HG02885 (cell line): Measurements from ENCODE around the gene OCRL.

ENCODE experiments used
- ATAC-seq: cut with Tn5 transposase; IDR thresholded peaks from one replicate; pipeline ENCODE4 v1.9.1; 2021; ENCODE audit warnings: mild to moderate bottlenecking; ENCODE audit not compliant: unreplicated experiment, poor library complexity

The OCRL gene

DNA sequence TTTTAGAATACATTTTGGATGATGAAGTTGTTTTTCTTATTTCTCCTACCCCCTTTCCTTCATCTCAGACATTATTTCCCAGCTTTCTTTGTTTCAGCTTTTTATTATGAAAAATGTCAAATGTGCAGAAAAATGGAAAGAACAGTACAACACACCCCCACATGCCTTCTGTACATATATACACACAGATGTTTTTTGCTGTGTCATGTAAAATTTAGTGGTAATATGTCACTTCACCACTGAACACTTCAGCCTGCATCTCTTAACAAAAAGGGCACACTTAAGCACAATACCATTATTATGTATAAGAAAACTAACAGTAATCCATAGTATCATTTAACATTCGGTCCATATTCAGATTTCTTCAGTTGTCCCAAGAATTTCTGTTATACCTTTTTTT, 37.8 kb downstream of the OCRL start:
- no peak for ATAC-seq

DNA sequence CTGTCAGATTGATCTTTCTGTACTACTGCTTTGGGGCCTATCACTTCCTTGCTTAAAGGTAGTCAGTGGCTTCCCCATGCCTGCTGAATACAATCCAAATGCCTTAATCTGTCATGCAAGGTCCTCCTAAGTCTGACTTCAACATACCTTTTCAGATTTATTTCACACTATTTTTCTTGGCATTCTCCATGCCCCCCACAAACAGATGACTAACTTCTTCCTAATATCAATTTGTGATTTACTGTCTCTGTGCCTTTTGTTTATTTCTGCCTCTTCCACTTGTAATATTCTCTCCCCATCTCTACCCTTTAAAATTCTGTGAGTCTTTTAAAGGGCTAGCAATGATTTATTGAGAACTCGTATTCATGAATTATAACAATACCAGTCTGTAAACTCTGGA, 41.8 kb downstream of the OCRL start:
- no peak for ATAC-seq

DNA sequence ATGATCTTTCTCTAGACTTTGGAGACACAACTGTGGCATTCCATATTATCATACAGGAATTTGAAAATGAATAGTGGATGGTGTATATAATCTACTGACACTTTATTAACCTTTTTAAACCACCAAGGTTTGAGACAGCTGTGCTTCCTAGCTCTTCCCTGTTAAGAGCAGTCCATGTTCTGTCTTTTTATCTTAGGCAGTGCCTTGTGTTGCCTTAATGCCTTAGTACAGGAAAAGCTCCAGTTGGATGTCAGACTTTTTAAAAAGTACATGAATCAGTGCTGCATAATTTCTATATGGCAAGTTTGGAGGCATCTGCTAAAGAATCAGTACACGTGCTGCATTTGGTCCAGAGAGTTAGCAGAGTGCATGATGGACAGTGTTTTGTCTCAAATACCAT, 45.1 kb downstream of the OCRL start:
- ATAC-seq: no peak

DNA sequence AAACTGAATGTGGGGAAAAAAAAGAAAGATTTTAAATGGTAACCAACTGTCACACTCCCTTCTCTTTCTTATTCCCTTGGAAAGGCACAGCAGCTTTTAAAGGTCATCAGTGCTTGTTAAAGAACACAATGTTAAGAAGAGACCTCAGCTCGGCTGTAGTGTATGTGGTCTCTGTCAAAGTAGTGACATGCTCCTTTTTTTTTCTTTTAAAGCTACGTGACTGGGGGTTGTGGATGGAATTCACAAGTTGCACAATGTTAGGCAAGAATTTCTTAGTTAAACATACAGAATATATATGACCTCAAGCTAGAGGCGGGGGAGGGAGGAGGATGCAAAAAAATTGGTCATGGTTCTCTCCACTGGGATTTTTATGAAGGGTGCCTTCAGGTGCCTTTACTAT, 45.6 kb downstream of the OCRL start:
- ATAC-seq: no peak

DNA sequence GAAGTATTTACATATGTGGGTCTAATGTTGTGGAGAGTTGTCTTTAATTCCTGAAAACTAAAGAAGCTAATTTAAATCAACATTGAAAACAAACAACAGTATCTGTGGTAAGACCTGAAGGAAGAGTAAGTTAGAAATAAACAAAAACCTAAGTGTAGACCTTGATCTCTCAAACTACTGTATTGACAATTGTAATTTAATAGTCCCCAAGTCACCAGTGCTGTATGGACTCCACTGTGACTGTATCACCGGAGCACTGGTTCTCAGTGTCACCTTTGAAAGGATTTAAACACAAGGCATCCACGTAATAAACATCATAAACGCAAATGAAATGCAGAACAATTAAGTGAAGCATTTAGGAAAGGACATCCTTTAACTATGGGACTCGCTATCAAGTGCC, 46.4 kb downstream of the OCRL start:
- ATAC-seq: no peak

DNA sequence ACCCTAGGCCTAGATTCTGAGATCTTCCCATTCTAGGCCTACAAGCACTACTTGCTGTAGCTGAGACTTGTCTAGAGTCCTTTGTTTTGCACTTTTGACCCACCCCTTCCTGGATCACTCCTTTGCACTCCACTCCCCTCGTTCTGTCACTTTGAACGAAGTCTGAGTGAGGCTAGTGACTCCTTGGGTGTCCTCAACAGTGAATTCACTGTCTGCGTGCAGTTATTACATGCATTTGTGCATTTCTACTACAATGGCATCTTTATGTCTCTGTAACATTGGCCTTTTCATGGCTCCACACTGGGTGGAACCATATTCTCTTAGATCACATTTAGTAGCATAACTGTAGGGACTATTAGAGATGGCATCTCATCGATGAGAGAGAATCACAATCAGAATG, 50.5 kb downstream of the OCRL start:
- ATAC-seq: no peak

DNA sequence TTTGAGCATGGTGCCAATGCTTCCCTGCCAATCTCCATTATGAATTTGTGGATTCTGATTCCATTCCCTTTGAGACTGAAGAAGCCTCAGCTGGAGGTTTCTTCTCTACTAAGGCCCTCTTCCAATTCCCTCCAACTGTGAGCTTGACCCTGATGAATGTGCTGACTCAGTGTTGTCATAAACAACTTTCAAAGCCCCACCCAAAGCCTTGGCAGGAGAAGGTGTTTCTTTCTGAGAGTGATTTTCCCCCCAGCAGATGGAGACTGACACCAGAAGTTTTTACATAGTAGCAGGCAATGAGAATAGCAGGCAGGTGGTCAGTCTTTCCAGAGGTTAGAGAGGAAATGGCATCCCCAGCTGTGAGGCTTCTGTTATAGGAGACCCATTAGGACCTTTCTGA, 53.1 kb downstream of the OCRL start:
- ATAC-seq: no peak

DNA sequence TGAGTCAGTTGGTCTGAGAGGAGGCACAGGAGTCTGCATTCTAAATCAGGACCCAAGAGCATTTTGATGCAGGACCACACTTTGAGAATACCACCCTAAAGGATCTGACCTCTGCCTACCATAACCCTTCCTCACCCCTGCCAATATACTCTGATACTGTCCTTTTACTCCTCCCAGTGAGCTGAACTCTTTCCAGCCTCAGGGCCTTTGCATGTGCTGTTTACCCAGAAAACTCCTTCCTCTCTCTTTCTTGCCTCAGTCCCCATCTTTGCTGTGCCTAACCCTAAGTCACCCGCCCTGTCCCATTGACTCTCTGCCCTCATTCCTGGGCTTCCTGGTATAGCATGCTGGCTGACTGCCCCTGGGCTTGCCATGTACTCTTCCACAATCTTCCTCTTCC, 54.7 kb downstream of the OCRL start:
- no peak for ATAC-seq

DNA sequence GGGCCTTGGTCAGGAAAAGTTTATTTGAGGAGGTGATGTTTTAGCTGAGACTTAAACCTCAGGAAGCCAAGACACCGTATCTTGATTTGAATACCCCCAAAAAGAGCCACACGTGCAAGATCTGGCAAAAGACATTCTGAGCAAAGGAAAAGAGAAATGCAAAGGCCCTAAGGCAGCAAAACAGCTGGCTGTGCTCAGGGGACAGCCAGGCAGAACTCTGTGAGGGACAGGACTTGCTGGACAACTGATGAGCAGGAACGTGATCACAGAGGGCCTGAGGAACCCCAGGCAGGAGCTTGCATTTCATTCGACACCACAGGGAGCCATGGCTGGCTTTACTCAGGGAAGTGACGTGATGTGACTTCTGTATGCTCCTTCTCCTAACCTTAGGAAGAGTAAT, 56.0 kb downstream of the OCRL start:
- ATAC-seq: no peak

DNA sequence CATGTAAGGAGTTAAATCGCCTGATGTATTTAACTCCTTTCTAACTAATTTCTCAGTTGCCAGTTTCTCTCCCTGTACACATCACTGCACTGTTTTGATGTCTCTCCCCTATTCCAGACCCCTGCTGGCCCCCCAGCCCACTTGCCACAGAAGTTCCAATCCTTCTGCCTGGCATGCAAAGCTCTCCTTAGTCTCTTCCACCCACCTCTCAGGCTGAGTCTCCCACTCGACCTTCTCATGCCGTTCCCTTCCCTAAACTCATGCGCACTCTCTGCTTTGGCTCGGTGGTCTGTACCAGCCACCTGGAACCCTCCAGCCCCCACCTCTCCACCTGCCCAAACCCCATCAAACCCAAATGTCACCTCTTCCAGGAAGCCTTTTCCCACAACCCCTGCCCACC, 57.8 kb downstream of the OCRL start:
- no peak for ATAC-seq

DNA sequence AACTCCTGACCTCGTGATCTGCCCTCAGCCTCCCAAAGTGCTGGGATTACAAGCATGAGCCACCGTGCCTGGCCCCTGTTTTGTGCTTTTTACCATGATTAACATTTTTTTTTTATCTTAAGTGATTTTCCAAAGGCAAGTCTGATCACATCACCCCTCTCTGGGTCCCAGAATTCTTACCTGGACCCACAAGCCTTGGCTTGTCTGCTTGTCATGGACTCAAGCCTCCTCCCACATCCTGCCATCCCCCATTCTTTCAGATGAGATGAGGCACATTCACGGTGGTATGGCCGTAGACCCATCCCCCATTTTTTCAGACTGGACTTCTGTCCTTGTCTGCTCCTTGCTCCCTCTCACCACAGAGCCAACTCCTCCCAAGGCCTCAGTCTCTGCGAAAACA, 59.4 kb downstream of the OCRL start:
- ATAC-seq: no peak

DNA sequence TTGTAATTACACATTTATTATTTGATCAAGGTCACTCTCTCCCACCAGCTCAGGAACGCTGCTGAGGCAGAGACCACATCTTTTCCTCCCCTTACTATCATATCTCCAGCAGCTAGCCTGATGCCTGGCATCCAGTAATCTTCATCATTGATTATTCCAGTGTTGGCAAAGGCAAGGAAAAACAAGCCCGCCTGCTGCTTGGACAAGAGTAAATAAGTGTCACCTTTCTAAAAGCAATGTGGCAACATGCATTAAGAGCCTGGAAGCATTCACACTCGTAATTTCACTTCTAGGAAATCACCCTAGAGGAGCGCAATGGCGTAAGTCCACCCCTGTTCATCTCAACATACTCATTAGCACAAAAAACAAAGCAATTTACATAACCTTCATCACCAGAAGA, 59.9 kb downstream of the OCRL start:
- ATAC-seq: no peak

DNA sequence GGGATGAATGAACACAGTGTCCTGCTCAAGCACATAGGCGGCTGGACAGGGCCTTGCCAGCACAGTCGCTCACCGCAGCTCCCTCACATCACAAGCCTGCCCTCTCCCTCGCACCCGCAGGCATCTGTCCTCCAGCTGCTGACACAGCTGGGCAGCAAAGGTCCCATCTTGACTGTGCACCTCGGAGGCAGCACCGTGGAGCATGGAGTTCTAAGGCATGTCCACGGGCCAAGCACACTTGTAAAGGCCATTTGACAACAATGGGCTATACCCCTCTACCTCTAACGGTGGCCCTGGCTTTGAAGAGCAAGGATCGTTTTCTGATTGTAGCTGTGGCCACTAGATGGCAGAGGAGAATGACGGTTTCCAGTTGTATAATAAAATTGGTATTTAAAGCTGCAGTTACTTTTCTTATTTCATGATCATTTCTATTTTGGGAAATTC, 60.9 kb downstream of the OCRL start:
- peak; percentile 47 for ATAC-seq

DNA sequence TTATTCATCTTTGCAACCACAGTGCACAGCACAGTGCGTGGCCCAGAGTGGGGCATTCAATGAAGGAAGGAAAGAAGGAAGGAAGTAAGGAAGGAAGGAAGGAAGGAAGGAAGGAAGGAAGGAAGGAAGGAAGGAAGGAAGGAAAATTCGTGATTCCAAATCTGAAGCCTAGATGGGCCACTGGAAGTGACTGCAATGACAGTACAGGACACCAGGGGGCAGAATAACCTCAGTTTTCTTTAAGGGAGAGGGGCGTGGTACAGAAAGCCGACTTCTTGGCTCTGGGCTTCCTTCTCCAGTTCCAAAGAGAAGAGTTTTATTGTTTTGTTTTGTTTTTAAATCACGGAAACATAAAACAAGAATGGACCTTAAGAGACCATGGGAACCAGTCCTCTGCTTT, 66.9 kb downstream of the OCRL start:
- ATAC-seq: peak; percentile 39

DNA sequence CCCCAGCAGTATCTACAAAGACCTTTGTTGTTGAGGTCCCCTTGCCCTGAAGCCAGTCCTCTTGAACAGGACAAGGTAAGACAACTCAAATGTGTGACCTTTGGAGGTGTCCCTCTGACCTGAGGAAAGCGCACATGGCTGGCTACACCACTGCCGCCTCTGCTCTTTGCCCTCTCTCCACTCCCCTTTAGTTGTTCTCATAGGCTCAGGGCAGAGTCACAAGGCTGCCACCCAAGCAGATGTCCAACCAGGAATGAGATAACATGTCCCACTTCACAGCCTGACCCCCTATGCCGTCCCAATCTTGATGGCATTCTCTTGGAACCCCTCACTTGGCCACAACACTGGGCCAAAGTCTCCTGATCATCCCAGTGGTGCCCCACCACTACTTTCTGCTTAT, 68.4 kb downstream of the OCRL start:
- no peak for ATAC-seq

DNA sequence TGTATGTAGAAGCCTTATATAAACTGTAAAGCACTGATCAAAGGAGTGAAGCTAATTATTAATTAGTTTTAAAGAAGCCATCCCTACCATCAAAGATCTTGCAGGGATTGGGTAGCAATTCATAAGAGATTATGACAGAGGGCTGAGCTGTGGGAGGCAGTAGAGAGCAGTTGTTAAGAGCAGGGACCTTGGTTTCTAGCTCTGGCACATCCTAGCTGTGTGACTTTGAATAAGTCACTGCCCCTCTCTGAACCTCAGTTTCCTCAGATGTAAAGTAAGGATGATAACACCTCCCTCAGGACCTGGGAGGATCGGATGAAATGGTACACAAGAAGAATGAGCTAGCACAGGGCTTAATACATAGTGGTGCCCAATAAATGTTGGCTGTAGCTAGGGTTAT, 69.3 kb downstream of the OCRL start:
- no peak for ATAC-seq

DNA sequence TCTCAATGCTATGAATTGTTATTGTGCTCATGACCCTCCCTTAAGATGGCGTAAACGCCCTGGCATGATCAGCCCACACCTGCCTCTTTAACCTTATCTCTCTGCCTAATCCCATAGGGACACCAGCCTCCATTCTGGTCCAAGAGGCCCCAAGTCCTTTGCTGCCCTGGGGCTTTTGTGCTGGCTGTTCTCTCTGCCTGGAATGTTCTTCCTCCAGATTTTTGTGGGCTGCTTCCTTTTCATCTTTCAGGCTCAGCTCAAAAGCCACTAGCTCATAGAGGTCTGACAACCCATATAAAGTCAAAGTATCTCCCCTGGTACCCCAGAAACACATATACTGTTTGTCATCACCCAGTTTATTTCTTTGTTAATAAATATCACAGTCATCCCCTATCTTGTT, 72.3 kb downstream of the OCRL start:
- no peak for ATAC-seq

DNA sequence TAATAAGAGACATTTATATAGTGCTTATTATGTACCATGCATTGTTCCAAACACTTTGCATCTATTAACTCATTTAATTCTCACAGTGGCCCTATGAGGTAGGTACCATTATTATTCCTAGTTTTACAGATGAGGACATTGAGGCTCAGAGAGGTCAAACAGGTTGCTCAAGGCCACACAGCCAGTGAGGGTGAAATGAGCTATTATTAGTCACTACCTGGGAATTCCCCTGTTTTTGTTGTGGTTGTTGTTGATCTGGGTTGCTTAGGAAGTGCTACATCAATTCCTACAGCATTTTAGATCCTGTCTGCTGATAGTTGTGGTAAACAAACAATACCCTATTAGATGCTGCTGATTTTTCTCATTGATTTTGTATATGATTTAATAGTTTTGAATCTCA, 73.5 kb downstream of the OCRL start:
- no peak for ATAC-seq

DNA sequence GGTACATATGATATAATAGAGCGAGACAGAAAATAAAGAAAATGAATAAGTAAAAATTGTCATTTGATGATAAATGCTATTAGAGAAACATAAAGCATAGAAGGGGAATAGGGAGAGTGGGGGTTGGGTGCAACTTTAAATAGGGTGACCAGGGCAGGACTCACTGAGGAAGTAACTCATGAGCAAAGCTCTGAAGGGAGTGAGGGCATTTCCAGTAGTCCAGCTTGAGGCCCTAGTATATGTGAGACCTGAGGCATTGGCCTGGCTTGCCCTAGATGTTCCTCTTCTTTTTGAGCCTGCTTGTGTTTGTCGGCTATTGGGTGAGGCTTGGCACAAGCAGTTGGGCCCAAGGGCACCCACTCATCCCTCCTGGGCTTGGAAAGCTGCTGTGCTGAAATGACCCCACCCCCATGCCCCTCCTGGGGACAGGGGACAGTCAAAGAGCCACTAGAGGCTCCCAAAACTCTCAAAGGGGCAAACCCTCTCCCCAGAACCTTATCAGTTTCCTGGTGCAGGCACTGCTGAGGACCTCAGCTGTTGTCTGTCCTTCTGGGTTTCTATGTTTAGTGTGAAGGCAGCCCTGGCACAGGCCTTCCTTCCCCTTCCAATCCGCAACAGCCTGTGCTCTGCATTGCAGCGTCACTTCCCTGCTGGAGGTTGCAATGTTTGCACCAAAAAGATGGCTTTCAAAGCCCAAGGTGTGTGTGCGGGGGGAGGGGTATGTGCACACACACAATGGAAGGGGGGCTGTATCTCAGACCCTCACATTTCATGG, 74.6 kb downstream of the OCRL start:
- ATAC-seq: no peak

DNA sequence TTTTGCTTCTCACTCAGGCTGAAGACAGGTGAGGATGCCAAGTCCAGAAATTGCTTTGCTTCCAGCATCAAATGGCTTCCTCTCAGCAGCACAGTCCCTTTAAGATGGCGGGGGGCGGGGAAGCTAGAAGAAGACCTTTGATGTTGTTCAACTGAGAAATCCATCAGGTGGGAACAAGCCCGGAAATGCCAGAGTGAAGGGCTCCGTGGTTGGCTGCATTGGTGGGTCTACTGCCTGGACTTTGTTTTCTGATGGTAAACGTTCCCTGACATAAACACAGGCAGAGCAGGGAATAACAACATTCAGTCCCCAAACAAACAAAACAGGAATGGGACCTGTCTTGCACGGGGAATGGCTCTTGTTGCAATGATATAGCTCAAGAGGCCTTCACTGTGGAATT, 77.4 kb downstream of the OCRL start:
- ATAC-seq: no peak

DNA sequence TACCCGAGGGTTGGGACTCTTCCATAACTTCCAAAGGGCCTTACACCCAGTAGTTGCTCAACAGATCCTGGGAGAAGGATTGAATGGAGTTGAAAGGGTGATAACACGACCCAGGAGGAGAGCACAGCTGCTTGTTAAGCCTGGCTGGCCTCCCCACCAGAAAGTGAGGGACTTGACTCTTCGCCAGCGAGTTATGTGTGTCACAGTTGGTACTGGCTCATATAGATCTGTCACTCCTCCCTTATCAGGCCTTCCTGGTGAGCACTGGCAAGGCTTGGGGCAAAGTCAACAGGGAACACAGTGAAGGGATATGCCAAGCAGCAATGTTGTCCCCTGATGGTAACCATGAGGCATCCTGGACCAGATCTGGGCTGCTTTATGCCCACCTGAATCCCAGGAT, 78.9 kb downstream of the OCRL start:
- no peak for ATAC-seq

DNA sequence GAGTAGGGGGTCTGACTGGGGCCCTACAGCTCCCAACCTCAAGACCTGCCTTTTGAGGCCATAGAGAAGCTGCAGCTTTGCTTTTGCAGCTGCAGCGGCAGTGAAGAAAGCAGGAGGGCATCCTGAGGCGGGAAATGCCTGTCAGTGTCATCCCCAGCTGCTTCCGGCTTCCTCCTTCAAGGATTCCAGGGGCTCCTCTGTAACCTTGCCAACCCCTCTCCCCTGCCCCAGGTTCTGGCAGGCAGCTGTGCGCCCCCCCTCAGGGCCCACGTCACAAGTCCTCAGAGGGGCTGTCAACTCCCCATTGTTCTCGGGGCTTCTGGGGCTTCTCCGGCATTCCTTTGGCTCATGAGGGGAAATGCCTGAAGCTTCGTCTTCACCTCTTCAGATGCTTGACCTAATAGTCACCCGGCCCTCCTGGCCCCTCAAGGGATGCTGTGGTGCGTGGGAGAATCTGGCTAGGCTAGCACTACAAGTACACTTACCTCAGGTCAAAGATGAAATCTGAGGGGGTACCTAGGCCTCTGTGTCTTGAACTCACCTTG, 82.8 kb downstream of the OCRL start:
- no peak for ATAC-seq
